NCI-H1930 (cell line): ENCODE measurements around the gene L3MBTL2.
"Not testable (repeated sequence)": the region's sequence is repeated elsewhere in the genome, so short reads cannot be mapped to it uniquely, and the experiment has no call there.

Experiments
- DNase-seq, 2 experiments: peaks; one replicate each; lab custom pipeline; 2025; lab: John Stamatoyannopoulos, UW

Gene L3MBTL2

DNA sequence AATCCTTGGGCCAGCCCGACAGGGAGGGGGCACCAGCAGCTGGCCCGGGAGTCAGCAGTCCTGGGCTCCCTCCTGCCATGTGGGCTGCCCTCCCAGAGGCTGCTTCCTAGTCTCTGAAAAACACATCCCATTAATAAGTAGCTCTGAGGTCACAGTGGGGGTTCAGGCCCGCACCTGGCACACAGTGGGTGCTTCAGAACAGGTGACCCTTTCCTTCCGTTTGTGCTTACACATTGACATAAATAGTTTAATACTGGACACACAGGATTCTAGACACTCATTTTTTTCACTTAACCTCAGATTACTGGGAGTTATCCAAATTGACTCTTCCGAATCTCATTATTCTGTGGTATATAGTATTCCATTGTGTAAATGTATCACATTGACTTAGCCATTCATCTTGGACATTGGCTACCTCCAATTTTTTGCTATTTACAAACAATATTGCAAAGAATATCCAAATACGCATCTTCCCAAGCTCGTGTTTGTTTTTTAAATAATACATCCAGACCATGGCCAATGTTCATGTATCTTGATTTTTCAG is 36.1 kb downstream of the L3MBTL2 start:
- DNase-seq: no peak

DNA sequence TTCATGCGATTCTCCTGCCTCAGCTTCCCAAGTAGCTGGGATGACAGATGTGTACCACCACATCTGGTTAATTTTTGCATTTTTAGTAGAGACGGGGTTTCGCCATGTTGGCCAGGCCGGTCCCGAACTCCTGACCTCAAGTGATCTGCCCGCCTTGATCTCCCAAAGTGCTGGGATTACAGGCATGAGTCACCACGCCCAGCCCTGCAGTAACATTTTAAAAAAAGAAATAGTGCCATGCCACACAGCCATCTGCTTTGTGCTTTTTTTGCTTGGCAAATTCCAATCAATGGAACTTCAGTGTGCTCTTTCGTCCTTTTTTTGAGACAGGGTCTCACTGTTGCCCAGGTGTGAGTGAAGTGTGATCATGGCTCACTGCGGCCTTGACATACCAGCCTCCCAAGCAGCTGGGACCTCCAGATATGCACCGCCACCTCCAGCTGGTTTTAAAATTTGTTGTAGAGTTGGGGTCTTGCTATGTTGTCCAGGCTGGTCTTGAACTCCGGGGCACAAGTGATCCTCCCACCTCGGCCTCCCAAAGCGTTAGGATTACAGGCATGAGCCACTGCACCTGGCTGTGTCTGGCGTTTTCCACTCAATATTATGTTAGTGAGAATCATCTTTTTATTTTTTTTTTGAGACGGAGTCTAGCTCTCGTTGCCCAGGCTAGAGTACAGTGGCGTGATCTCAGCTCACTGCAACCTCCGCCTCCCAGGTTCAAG is 37.4 kb downstream of the L3MBTL2 start:
- no peak for DNase-seq

DNA sequence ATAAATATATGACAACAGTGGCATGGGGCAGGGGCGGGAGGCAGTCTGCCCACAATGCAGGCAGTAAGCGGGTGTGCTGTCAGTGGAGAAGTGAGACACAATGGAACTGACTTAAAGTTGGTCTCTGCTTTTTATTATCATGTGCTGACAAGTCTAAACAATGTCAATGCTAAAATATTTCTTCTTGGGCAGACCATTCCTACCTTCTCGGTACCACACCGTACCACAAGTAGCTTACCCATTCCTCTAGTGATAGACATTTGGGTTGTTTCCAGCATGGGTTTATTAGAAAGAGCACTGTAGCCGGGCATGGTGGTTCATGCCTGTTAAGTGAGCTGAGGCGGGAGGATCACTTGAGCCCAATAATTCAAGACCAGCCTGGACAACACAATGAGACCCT is 38.2 kb downstream of the L3MBTL2 start:
- no peak for DNase-seq

DNA sequence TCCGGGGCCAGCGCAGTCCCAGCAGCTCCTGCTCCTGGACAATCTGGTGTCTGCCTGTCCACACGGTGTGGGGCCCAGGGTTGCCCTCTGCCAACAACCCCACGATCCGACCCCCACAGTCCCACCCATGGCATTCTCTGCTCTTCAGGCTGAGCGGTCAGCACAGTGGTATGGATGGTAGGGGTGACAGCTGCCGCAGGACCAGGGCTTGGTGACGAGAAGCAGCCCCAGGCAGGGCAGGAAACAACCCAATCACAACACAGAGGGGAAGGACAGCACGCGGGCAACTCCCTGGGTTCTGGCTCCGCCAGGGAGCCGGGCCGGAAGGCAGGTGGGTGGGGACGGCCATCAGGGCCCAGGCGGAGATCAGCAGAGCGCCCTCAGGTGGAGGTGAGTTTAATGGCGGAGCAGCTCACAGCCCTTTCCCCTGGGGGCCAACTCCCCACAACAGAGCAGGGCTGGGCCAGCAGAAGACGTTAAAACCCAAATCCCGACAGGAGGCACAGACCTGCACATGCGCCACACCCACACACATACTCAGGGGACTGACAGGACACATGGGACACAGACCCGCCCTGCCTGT is 40.9 kb downstream of the L3MBTL2 start:
- DNase-seq: no peak

DNA sequence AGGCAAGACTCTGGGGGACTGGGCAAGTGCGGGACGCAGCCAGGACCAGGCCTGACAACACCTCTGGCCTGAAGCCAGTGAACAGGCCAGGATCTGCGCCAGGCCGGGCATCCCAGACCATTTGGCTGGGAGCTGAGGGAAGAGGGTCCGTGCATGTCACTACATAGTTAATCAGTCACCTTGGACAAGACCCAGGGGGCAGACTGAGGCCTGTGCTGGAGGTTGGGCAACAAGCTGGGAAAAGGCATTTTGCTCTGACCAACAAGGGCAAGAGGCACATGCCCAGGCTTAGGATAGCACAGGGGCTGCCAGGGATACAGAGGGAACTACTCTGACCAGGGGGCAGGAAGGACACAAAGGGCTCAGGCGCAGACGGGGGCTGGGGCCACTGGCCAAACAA is 42.6 kb downstream of the L3MBTL2 start:
- DNase-seq: no peak

DNA sequence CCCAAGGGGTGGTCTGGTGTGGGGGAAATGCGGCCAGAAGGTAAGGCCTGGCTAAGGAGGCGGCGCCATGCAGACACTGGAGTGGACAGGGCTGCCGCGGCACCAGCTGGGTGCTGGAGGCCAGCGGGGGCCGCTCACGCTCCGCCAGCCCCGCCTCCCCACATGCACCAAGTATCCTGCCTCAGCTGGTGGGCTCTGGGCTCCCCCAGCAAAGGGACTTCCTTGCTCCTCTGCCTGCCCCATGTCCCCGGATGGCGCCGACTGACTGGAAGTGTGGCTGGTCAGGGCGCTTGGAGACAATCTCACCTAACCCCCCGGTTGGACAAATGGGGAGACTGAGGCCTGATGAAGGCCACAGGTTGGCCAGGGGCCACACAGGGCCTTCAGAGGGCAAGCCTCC is 43.2 kb downstream of the L3MBTL2 start:
- no peak for DNase-seq

DNA sequence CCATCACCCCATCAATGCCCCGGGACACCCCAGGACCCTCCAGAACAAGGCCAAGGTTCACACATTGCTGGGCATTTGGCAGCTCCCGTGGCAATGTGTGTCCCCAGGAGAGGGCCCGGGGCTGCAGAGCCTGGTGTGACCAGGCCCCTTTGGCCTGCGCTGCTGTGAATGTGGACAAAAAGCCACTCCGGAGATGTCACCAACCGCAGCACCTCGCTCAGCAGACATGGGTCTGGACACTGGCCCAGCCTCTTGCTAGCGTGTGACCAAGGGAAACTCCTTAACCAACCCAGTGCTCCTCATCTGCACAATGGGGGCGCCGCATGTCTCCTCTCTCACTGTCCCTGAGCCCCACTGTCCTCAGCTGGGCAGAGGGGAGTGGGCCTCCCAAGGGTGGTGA is 43.6 kb downstream of the L3MBTL2 start:
- DNase-seq: no peak

DNA sequence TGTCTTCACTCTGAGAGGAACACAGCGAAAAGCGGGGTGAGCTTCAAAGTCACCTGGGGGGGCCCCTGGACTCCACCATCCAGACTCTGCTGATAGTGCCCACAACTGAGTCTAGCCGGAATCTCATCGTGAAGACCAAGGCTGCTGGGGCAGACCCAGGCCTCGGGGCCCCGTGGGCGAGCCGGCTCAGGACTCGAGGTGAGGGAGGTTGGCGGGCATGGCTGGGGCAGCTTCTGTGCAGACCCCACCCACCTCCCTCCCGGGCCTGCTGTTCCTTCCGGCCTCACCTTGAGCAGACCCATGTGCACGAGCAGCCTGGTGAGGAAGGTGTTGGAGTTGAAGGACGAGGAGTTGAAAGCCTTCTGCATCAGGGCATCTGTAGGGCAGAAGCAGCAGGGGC is 44.3 kb downstream of the L3MBTL2 start:
- no peak for DNase-seq

DNA sequence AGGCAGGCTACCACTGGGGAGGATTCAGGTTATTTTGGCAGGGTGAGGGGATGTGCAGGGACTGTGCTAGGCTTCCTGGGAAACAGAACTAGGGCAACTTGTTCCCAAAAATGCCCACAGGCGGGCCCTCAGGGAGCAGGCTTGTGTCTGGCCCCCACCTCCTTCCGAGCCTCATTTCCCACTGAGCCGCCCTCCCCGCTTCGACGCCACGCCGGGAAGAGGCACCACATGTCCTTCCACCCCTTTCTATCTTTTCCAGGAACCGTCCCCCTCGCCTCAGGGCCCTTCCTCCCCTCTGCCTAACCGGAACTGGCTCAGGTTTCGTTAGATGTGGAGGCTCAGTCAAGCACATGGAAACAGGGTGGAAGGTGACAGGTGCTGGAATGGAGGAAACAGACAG is 45.0 kb downstream of the L3MBTL2 start:
- no peak for DNase-seq

DNA sequence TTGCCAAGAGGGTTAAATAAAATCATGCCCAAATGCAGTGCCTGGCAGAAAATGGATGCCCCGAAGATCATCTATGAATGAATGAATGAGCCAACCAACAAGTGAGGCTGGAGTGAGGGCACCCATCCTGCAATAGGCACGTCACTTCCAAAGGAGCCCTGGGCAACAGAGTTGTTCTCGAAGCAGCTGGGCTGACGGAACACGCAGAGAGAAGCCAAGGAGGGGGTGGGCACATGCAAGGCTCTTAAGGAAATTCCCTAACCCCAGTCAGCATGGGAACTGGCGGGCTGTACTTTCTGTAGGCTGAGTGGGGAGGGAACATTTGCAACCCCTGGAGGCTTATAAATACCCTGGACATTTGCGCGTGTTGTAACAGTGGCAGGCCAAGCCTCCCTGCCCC is 47.3 kb downstream of the L3MBTL2 start:
- DNase-seq: no peak

DNA sequence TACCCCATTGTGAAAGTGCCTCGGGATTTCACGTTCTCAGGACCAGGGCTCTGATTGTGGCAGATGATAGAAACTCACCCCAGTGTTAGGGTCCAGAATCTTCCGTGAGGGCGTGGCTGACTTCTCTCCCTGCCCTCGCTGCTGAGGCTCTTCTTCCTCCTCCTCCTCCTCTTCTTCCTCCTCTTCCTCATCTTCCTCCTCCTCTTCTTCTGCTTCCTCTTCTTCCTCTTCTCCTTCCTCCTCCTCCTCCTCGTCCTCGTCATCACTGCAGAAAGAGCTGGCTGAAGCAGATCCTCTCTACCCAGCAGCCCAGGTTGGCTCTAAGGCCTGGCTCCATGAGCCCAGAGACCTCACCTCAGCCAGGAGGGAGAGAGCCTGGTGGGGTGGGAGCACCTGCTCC is 49.1 kb downstream of the L3MBTL2 start:
- DNase-seq: no peak

DNA sequence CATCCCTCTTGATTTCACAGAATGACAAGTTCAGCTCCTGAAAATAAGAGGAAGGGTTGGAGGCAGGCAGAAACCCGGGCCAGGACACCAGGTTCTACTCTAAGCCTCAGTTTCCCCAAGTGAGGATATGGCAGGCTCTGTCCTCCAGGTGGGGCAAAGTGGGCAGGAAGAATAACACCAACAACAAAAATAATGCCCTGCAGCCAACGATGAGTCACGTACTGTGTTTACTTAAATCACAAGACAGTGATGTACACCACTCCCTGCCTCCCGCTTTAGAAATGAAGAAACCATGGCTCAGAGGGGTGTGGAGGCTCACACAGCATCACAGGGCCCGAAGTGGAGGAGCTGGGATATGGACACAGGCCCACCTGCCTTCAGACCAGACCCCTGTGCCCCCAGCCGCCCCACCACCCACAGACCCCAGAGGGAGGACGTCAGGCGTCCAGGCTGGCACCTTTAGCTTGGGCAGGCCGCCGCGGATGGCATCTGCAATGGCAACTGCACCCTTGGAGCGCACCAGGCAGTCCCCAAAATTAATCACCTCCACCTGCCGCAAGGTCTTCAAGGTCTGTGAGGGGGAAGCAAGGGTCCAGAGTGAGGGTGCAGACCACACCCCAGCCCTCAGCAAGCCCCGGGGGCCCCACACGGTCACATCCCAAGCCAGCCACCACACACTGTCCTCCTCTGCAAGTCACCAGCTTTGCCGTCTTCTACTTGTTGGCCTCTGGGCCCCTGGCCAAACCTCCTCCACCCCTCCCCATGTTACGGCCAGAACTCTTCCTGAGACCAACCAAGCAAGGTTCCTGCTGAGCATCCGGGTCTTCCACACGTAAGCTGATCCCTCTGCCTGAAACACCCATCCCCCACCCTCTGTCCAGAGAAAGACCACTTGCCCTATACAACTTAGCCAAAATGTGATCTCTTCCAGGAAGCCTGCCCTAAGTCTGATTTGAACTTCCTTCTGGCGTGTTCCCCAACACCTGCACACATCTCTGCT is 51.4 kb downstream of the L3MBTL2 start:
- DNase-seq: no peak

DNA sequence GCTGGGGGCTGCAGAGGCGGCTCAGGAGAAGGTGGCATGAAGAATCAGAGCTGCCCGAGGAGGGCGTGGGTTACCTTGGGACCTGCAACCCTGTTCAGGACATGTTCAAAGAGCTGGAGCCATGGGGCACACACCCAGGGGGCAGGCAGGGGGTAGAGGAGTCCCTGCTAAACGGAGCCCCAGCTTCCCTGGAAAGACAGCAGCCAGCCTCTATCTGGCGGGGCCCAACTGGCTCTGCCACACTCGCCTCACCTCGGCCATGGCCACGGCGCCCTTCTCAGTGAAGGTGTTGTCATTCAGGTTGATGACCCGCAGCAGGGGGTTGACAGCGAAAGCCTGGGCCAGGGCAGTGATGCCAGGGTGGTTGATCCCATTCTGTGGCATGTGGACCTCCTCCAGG is 52.6 kb downstream of the L3MBTL2 start:
- no peak for DNase-seq

DNA sequence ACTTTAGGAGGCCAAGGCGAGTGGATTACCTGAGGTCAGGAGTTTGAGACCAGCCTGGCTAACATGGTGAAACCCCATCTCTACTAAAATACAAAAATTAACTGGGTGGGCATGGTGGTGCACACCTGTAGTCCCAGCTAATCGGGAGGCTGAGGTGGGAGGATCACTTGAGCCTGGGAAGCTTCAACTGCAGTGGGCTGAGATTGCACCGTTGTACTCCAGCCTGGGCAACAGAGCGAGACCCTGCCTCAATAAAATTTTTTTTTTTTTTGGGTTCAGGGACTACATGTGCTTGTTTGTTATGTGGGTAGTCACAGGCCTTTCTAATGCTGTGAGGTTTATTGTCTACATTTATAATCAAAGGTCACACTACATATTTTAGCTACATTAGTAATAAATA is 54.6 kb downstream of the L3MBTL2 start:
- not testable (repeated sequence) for DNase-seq

DNA sequence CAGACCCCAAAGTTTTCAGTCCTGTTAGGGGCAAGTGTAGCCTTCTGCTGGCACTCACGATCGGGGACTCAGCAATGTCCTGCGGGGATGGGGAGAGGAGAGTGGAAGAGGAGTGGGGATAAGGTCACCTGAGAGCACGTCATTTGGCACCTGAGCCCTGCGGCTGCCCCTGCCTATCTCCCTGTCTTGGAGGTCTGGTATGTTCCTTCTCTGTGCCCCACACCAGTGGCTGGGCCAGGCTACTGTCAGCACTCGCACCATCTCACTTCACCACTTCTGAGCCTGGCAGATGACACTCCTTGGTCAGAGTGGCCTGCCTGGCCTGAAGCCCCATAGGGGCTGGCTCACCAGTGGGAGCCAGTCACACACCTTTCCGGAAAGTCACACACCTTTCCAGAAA is 55.8 kb downstream of the L3MBTL2 start:
- no peak for DNase-seq

DNA sequence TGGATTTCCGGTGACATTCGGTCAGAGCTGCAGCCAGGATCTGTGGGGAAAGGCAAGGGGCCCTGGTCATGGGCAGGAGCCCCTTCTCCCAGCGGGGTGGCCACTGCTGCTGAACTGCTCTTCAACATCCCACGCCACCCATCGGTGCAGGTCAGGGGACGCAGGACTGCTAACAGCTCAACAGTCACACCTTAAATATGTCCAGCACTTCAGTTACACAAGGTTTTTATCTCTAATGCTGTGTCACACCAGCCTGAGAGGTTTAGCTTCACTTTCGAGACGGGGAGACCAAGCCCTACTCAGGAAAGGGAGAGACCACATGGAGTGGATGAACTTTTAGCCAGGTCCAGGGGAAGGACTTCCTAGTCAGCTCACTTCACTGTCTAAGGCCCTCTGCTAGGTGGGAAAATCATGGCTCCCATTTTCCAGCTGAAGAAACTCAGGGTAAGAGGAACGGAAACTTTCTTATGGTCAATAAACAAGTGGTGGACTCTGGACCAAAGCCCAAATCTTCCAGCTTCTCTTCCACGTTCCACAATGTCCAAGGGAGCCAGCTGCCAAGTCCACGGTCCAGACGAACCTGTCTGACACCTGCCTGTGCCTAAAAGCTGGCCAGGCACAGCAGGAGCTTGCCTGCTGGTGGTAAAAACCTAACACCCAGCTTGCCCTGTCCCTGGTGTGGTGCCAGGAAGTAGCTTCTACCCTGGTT is 56.6 kb downstream of the L3MBTL2 start:
- DNase-seq: no peak

DNA sequence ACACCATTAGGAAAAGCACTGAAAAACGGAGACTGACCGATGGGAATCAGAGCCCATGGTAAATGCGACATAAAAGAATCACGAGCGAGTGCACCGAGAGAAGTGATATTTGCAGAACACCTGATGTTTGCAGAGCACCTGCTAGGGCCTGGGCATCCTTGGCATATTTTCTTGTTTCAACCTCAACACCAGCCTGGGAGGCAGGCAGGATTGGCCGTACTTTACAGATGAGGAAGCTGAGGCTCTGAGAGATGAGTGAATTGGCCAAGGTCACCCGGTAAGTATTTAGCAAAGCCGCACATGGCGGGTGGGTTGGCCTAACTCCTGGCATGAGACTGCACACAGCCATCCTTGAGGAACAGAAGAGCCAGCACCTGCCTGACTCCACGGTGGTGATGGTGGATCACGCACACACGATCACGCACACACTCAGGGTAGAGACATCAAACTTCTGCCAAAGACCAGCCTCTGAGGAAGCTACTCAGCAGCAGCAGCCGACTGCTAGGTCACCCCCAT is 57.2 kb downstream of the L3MBTL2 start:
- no peak for DNase-seq

DNA sequence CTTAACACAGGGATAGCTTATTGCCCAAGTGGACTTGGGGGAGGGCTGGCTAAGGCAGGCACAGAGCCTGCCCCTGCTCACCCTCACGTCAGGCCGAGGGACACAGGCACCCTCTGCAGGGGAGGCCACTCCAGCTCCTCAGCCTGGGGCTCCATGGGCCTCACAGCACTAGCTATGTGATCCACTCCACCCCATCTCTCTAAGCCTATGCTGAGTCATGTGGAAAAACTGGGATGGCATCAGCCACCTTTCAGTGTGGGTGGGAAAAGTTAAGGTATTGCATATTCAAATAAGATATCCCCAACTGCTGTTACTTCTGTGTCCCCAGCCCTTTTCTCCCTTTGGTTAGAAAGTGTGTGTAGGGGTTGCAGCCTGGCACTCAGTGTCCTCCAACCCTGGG is 58.6 kb downstream of the L3MBTL2 start:
- DNase-seq: no peak

DNA sequence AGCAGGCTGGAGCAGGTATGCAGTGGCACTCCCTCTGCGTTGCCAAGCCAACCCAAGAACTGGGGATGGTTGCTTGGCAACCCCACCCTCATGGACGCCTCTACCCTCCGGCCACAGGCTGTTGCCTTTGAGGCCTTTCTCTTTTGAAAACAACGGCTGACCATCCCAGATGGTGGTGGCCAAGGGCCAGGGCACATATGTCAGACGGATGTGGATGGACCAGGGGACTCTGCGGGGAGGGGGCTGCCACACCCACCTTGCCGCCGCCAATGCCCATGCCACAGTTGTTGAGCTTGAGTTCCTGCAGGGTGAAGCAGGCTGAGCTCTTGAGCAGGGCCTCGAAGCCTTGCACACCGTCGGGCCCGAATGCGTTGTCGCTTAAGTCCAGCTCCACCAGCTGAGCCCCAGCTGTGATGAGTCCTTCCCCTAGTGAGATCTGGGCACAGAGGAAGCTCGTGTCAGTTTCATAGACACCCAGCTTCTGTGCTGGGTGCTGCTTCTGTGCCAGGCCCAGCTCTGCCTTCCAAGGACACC is 59.4 kb downstream of the L3MBTL2 start:
- DNase-seq: no peak

DNA sequence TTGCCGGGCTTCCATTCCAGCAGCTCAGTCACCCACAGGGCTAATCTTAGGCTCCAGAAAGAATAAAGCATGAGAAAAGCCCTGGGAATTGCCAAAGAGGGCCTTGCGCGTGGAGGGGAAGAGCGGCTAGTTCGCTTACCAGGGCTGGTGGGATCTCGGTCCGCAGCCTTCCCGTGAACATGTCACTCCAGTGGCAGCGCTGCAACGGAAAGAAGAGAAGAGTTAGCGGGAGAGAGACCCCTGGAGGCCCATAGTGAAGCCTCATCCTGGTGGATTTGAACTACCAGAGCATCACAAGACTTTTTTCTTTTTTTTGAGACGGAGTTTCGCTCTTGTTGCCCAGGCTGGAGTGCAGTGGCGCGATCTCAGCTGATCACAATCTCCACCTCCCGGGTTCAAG is 62.8 kb downstream of the L3MBTL2 start:
- no peak for DNase-seq

DNA sequence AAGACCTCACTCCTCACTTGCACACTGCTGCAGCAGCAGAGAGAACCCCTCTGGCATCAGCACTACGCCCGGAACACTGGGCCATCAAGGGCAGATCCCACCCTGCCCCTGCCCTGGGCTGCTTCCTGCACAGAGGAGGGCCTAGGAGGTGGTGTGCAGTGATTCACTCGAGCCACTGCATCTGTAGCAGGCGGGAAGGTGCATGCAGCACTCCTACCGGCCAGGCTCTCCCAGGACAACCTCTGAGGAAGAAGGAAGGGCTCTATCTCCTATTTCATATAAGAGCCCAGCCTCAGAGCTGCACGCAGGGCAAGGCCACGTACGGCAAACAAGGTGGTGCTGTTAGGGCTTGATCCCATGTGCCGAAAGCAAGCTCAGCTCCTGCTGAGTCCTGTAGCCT is 66.7 kb downstream of the L3MBTL2 start:
- no peak for DNase-seq

DNA sequence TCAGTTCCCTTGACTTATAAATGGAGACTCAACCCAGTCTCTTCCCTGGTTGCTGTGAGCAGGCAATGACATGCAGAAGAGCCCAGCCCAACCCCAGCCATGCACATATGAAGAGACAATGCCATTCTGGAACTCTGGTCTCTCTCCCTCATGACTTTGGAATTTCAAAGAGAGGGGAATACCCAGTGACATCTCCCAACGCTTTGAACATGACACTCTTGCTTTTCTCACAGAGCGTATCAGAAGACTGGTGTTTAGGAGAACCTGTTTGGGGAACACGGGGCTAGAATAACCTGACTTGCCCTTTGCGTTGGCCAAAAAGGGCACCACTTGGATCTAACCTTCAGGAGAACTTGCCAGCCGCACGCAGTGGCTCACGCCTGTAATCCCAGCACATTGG is 68.0 kb downstream of the L3MBTL2 start:
- no peak for DNase-seq
